Measurements from ENCODE around the gene KCNAB2.

DNA sequence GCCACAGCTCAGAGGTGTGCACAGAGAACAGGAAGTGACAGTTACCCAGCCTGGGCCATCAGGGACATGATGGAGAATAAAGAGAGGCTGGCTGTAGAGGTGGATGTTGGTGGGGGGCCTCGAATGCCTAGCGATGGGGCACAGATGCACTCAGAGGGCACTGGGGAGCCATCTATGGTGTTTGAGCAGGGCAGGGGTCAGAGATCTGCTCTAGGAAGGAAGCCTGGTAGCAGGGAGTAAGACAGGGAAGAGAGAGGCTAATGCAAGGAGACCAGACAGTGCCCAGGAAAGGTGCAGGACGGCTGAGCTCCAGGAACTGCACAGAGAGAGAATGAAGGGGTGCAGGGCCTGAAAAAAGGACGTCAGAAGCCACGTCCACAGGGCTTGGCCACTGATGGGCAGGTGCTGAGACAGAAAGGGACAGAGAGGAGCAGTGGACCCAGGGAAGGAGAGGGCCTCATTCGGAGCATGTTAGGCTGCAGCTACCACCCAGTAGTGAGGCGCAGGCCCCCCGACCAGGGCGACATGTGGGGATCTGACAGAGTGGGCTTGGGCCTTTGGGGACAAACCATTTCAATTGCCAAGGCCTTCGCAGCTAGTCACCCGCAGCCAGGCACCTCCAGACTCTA, 1.1 kb upstream of the KCNAB2 start:
- no peak for TF ChIP-seq POLR2AphosphoS5 (IDR thresholded peaks at IDR 0.05)
- no peak for TF ChIP-seq POLR2A (IDR thresholded peaks at IDR 0.05)
